AG10803 (cell line): ENCODE data around the gene EGFL7.

Experiments used
- DNase-seq: peaks from one replicate; pipeline ENCODE4 v3.0.0; 2010; ENCODE audit warnings: low read depth
- H3K4me3 ChIP-seq: 2 replicates; pipeline ENCODE4 v1.5.1; 2011; ENCODE audit warnings: mild to moderate bottlenecking, low read length, control low read depth
- CTCF ChIP-seq: conservative IDR thresholded peaks from 2 replicates; pipeline ENCODE4 v1.5.1; 2011; ENCODE audit warnings: mild to moderate bottlenecking, low read length, control low read depth, inconsistent platforms

Gene EGFL7

GRCh38 chr9:136646827-136647711 is 15.6 kb upstream of the EGFL7 start:
- no peak for TF ChIP-seq CTCF
- no peak overlapping the region for H3K4me3 ChIP-seq
- no peak for DNase-seq

- no peak for DNase-seq
- no peak for TF ChIP-seq CTCF
- no peak overlapping the region for H3K4me3 ChIP-seq
These were observed 14.0 kb upstream of the EGFL7 start for GRCh38 chr9:136648751-136649150.

- no peak for TF ChIP-seq CTCF
- no peak overlapping the region for H3K4me3 ChIP-seq
- no peak for DNase-seq
These were observed 12.7 kb upstream of the EGFL7 start for GRCh38 chr9:136650021-136650420.

GRCh38 chr9:136650648-136651047 is 12.1 kb upstream of the EGFL7 start:
- no peak for TF ChIP-seq CTCF
- DNase-seq = no peak

GRCh38 chr9:136651860-136652259 is 10.9 kb upstream of the EGFL7 start:
- no peak for DNase-seq
- no peak for TF ChIP-seq CTCF
- H3K4me3 ChIP-seq = no peak overlapping the region

More at GRCh38 chr9:136650648-136651047, 12.1 kb upstream of the EGFL7 start:
- no peak overlapping the region for H3K4me3 ChIP-seq

- no peak overlapping the region for H3K4me3 ChIP-seq
- no peak for DNase-seq
- TF ChIP-seq CTCF = no peak
These were observed 9.2 kb upstream of the EGFL7 start for GRCh38 chr9:136653323-136654079.
